Effector CD4-positive, alpha-beta T cell (primary cell): ENCODE data around the gene STOM.

Experiments
- DNase-seq: peaks from one replicate; pipeline ENCODE4 v3.0.0-alpha.2; 2020

The STOM gene

GRCh38 chr9:121318631-121319382 is 51.2 kb downstream of the STOM start:
- no peak for DNase-seq

GRCh38 chr9:121317737-121318630 is 52.1 kb downstream of the STOM start:
- DNase-seq = no peak

GRCh38 chr9:121316852-121317373 is 53.1 kb downstream of the STOM start:
- no peak for DNase-seq

- DNase-seq = no peak
Measured at GRCh38 chr9:121316378-121316777, 53.7 kb downstream of the STOM start.

GRCh38 chr9:121313458-121314152 is 56.4 kb downstream of the STOM start:
- no peak for DNase-seq

- DNase-seq = no peak
Measured at GRCh38 chr9:121312169-121312568, 57.9 kb downstream of the STOM start.

- DNase-seq = no peak
Measured at GRCh38 chr9:121310571-121310970, 59.5 kb downstream of the STOM start.

- no peak for DNase-seq
Measured at GRCh38 chr9:121309833-121310425, 60.1 kb downstream of the STOM start.

- no peak for DNase-seq
Measured at GRCh38 chr9:121309171-121309570, 60.9 kb downstream of the STOM start.

- no peak for DNase-seq
Measured at GRCh38 chr9:121308765-121309164, 61.3 kb downstream of the STOM start.

GRCh38 chr9:121307976-121308375 is 62.1 kb downstream of the STOM start:
- no peak for DNase-seq

- DNase-seq = no peak
Measured at GRCh38 chr9:121305269-121305994, 64.6 kb downstream of the STOM start.

GRCh38 chr9:121304707-121305106 is 65.3 kb downstream of the STOM start:
- DNase-seq = no peak

GRCh38 chr9:121303456-121304451 is 66.3 kb downstream of the STOM start:
- no peak for DNase-seq

- no peak for DNase-seq
Measured at GRCh38 chr9:121302786-121303185, 67.3 kb downstream of the STOM start.

- no peak for DNase-seq
Measured at GRCh38 chr9:121302341-121302740, 67.7 kb downstream of the STOM start.

GRCh38 chr9:121301881-121302286 is 68.2 kb downstream of the STOM start:
- DNase-seq = no peak

- DNase-seq = no peak
Measured at GRCh38 chr9:121300283-121301119, 69.5 kb downstream of the STOM start.

- no peak for DNase-seq
Measured at GRCh38 chr9:121299467-121300282, 70.4 kb downstream of the STOM start.
